ENCODE results near the gene TCF3. TPM values are rescaled to one million over a fixed set of nuclear protein-coding genes. Genes with fewer than 3 reads are reported as not detected.

TCF3 gene
- total and polyA plus RNA-seq, 4 donors = 5.2 to 119 (median 12.8) TPM

DNA sequence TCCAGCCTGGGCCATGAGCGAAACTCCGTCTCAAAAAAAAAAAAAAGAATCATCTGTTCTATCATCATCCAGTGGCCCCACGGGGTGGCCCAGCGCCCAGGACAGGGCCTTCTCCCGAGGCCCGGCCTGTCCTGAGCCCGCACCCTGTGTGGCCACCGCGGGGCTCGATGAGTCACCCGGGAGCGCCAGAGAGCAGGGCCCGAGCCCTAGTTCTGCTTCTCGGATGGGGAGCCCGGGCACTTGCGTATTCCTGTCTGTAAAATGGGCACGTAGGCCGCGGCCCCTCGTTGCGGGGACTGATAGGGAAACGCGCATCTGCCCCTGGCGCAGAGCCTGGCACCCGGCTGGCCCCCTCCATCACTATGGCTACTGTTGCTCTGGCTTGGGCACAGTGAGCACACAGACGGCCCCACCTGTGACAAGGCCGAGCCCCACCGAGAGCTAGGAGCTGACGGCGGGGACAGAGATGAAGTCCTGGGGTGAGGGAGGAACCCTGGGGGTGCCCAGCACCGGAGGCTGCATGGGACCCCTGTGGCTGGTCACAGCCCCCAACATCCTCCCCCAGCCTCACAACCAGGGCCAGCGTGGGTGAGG is 25.9 kb downstream of the TCF3 start:
- Histone ChIP-seq H3K27ac (ENCODE audit: low read depth in 1 of 2, low read length in 2 of 2) (no peak overlapping the region), H3K4me3 (ENCODE audit: low read depth in 1 of 3, low read length in 3 of 3) (no peak overlapping the region), H3K36me3 (ENCODE audit: control insufficient read depth in 4 of 4, insufficient read depth in 3 of 4, low read depth in 1 of 4, low read length in 3 of 4) (peaks cover 0 to 2% (median under 1%) of the 10 kb centered on the region in 4 donors), H3K27me3 (ENCODE audit: control insufficient read depth in 4 of 4, insufficient read depth in 4 of 4, low read length in 3 of 4) (no peaks in the 10 kb centered on the region), H3K4me1 (ENCODE audit: control insufficient read depth in 4 of 4, insufficient read depth in 4 of 4, low read length in 3 of 4) (no peaks in the 10 kb centered on the region), H3K9ac (ENCODE audit: low read depth in 1 of 2, low read length in 2 of 2) (no peak overlapping the region), H3K9me3 (ENCODE audit: control insufficient read depth in 4 of 4, low read length in 3 of 4) (no peaks in the 10 kb centered on the region)
- 95% methylated on average over 32 of the region's 32 CpGs for WGBS
- TF ChIP-seq, protein P1, sequence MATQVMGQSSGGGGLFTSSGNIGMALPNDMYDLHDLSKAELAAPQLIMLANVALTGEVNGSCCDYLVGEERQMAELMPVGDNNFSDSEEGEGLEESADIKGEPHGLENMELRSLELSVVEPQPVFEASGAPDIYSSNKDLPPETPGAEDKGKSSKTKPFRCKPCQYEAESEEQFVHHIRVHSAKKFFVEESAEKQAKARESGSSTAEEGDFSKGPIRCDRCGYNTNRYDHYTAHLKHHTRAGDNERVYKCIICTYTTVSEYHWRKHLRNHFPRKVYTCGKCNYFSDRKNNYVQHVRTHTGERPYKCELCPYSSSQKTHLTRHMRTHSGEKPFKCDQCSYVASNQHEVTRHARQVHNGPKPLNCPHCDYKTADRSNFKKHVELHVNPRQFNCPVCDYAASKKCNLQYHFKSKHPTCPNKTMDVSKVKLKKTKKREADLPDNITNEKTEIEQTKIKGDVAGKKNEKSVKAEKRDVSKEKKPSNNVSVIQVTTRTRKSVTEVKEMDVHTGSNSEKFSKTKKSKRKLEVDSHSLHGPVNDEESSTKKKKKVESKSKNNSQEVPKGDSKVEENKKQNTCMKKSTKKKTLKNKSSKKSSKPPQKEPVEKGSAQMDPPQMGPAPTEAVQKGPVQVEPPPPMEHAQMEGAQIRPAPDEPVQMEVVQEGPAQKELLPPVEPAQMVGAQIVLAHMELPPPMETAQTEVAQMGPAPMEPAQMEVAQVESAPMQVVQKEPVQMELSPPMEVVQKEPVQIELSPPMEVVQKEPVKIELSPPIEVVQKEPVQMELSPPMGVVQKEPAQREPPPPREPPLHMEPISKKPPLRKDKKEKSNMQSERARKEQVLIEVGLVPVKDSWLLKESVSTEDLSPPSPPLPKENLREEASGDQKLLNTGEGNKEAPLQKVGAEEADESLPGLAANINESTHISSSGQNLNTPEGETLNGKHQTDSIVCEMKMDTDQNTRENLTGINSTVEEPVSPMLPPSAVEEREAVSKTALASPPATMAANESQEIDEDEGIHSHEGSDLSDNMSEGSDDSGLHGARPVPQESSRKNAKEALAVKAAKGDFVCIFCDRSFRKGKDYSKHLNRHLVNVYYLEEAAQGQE (IDR thresholded peaks at IDR 0.05) = no peak
- TF ChIP-seq SP1 (IDR thresholded peaks at IDR 0.05) (no peak), FOXA2 (IDR thresholded peaks at IDR 0.05) (no peak)
- TF ChIP-seq, protein P2, sequence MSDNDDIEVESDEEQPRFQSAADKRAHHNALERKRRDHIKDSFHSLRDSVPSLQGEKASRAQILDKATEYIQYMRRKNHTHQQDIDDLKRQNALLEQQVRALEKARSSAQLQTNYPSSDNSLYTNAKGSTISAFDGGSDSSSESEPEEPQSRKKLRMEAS (IDR thresholded peaks at IDR 0.05) = no peak
- TF ChIP-seq, protein P3, sequence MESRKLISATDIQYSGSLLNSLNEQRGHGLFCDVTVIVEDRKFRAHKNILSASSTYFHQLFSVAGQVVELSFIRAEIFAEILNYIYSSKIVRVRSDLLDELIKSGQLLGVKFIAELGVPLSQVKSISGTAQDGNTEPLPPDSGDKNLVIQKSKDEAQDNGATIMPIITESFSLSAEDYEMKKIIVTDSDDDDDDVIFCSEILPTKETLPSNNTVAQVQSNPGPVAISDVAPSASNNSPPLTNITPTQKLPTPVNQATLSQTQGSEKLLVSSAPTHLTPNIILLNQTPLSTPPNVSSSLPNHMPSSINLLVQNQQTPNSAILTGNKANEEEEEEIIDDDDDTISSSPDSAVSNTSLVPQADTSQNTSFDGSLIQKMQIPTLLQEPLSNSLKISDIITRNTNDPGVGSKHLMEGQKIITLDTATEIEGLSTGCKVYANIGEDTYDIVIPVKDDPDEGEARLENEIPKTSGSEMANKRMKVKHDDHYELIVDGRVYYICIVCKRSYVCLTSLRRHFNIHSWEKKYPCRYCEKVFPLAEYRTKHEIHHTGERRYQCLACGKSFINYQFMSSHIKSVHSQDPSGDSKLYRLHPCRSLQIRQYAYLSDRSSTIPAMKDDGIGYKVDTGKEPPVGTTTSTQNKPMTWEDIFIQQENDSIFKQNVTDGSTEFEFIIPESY (IDR thresholded peaks at IDR 0.05) = no peak
- DNase-seq (ENCODE audit: low spot score) = no peak

DNA sequence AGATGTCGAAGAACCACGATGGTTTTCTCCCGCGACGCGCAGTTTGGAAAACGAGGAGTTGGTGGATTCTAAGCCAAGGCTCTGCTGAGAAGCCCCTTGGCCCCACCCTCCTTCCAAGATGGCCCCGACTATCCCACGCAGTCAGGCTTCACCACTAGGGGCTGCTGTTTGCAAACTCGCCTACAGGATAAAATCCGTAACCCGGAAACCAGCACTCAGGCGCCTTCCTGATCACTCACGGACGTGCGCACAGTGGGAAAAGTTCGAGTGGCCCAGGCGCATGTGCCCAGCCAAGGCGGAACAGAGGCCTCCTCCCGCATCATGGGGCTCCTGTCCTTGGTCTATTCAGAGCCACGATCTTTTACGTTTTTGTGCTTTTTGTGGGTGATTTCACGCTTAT is 28.0 kb downstream of the TCF3 start:
- Histone ChIP-seq H3K4me3 (ENCODE audit: low read depth in 1 of 3, low read length in 3 of 3) (no peak overlapping the region), H3K9me3 (ENCODE audit: control insufficient read depth in 4 of 4, low read length in 3 of 4) (no peaks in the 10 kb centered on the region), H3K27ac (ENCODE audit: low read depth in 1 of 2, low read length in 2 of 2) (no peak overlapping the region), H3K4me1 (ENCODE audit: control insufficient read depth in 4 of 4, insufficient read depth in 4 of 4, low read length in 3 of 4) (no peaks in the 10 kb centered on the region), H3K36me3 (ENCODE audit: control insufficient read depth in 4 of 4, insufficient read depth in 3 of 4, low read depth in 1 of 4, low read length in 3 of 4) (peaks cover 0 to 6% (median 0%) of the 10 kb centered on the region in 4 donors), H3K27me3 (ENCODE audit: control insufficient read depth in 4 of 4, insufficient read depth in 4 of 4, low read length in 3 of 4) (no peaks in the 10 kb centered on the region), H3K9ac (ENCODE audit: low read depth in 1 of 2, low read length in 2 of 2) (no peak overlapping the region)
- 84% methylated on average over 23 of the region's 23 CpGs for WGBS
- peak; percentile 69 for DNase-seq (ENCODE audit: low spot score)
- TF ChIP-seq, protein P4, sequence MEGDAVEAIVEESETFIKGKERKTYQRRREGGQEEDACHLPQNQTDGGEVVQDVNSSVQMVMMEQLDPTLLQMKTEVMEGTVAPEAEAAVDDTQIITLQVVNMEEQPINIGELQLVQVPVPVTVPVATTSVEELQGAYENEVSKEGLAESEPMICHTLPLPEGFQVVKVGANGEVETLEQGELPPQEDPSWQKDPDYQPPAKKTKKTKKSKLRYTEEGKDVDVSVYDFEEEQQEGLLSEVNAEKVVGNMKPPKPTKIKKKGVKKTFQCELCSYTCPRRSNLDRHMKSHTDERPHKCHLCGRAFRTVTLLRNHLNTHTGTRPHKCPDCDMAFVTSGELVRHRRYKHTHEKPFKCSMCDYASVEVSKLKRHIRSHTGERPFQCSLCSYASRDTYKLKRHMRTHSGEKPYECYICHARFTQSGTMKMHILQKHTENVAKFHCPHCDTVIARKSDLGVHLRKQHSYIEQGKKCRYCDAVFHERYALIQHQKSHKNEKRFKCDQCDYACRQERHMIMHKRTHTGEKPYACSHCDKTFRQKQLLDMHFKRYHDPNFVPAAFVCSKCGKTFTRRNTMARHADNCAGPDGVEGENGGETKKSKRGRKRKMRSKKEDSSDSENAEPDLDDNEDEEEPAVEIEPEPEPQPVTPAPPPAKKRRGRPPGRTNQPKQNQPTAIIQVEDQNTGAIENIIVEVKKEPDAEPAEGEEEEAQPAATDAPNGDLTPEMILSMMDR (IDR thresholded peaks at IDR 0.05; ENCODE audit: low read depth, low read length, missing input control) = peak; percentile 39
- TF ChIP-seq EGR1 (IDR thresholded peaks at IDR 0.05; ENCODE audit: low read depth in 2 of 2) = no peak
- TF ChIP-seq GABPA (IDR thresholded peaks at IDR 0.05 in 1 of 2, conservative IDR thresholded peaks at IDR 0.05 in 1 of 2) = no peak
- TF ChIP-seq RAD21 (IDR thresholded peaks at IDR 0.05) = peak in 1 of 2 donors; percentile 62
- TF ChIP-seq FOXA1 (IDR thresholded peaks at IDR 0.05) = no peak
